KMS-11 (cell line): ENCODE results near the gene PNCK.
"Not testable (repeated sequence)": the region's sequence is repeated elsewhere in the genome, so short reads cannot be mapped to it uniquely, and the experiment has no call there.

Experiments
- H2AFZ ChIP-seq: fragments of 200-600 bp; sonication (generic); 2 replicates; pipeline ENCODE4 v1.6.1; 2016; ENCODE audit warnings: antibody characterized with exemption, mixed run types, low read depth
- H3K27ac ChIP-seq: fragments of 200-600 bp; sonication (generic); 2 replicates; pipeline ENCODE4 v1.6.1; 2016; ENCODE audit warnings: mild to moderate bottlenecking, mixed run types
- H3K27me3 ChIP-seq: fragments of 200-600 bp; sonication (generic); 2 replicates; pipeline ENCODE4 v1.6.1; 2017; ENCODE audit warnings: mild to moderate bottlenecking, low read depth, mixed run types, moderate library complexity; ENCODE audit not compliant: insufficient read depth
- H3K36me3 ChIP-seq: fragments of 200-600 bp; sonication (generic); 2 replicates; pipeline ENCODE4 v1.6.1; 2017; ENCODE audit warnings: mild to moderate bottlenecking, mixed run types; ENCODE audit not compliant: insufficient read depth
- H3K4me1 ChIP-seq: fragments of 200-600 bp; sonication (generic); 2 replicates; pipeline ENCODE4 v1.6.1; 2016; ENCODE audit warnings: mild to moderate bottlenecking, low read depth, mixed run types; ENCODE audit not compliant: poor library complexity, severe bottlenecking
- H3K4me2 ChIP-seq: fragments of 200-600 bp; sonication (generic); 2 replicates; pipeline ENCODE4 v1.7.0; 2016; ENCODE audit warnings: mild to moderate bottlenecking, mixed run types
- H3K4me3 ChIP-seq: fragments of 200-600 bp; sonication (generic); IDR thresholded peaks from 2 replicates; pipeline ENCODE4 v1.6.1; 2017; ENCODE audit warnings: low read depth, low read length, mixed read lengths; ENCODE audit not compliant: insufficient read depth
- H3K79me2 ChIP-seq: fragments of 200-600 bp; sonication (generic); 2 replicates; pipeline ENCODE4 v1.6.1; 2016; ENCODE audit warnings: low read depth, mixed run types; ENCODE audit not compliant: insufficient read depth
- H3K9ac ChIP-seq: fragments of 200-600 bp; sonication (generic); 2 replicates; pipeline ENCODE4 v1.6.1; 2016; ENCODE audit warnings: mild to moderate bottlenecking, mixed run types
- H4K20me1 ChIP-seq: fragments of 200-600 bp; sonication (generic); 2 replicates; pipeline ENCODE4 v1.6.1; 2016; ENCODE audit warnings: mild to moderate bottlenecking, mixed run types; ENCODE audit not compliant: insufficient read depth
- CTCF ChIP-seq: fragments of 200-600 bp; sonication (generic); conservative IDR thresholded peaks from 2 replicates; pipeline ENCODE4 v1.6.1; 2017; ENCODE audit warnings: low read depth, mild to moderate bottlenecking, antibody characterized with exemption, low read length, moderate library complexity, mixed read lengths

Gene PNCK

GRCh38 chrX:153707406-153707805, 33.8 kb upstream of the PNCK start:
- Histone ChIP-seq H3K4me3 (no peak overlapping the region), H2AFZ (no peak overlapping the region), H3K27me3 (no peaks in the 10 kb centered on the region), H4K20me1 (no peaks in the 10 kb centered on the region), H3K36me3 (no peaks in the 10 kb centered on the region), H3K27ac (no peak overlapping the region), H3K4me2 (no peak overlapping the region), H3K4me1 (no peaks in the 10 kb centered on the region), H3K79me2 (no peaks in the 10 kb centered on the region), H3K9ac (no peak overlapping the region)
- TF ChIP-seq CTCF = no peak

- Histone ChIP-seq H3K27ac (no peak overlapping the region), H3K36me3 (no peaks in the 10 kb centered on the region), H4K20me1 (no peaks in the 10 kb centered on the region)
Measured at GRCh38 chrX:153706799-153707198, 33.2 kb upstream of the PNCK start.

GRCh38 chrX:153705403-153706060, 31.9 kb upstream of the PNCK start:
- H4K20me1 ChIP-seq, H3K79me2 ChIP-seq, H3K4me1 ChIP-seq, H2AFZ ChIP-seq, H3K9ac ChIP-seq, H3K4me3 ChIP-seq, H3K27ac ChIP-seq, H3K4me2 ChIP-seq, H3K36me3 ChIP-seq, H3K27me3 ChIP-seq: not testable (repeated sequence)

More at GRCh38 chrX:153706799-153707198, 33.2 kb upstream of the PNCK start:
- H3K4me1 ChIP-seq = no peaks in the 10 kb centered on the region
- H3K9ac ChIP-seq = no peak overlapping the region
- H2AFZ ChIP-seq = no peak overlapping the region
- no peak overlapping the region for H3K4me2 ChIP-seq
- TF ChIP-seq CTCF = no peak
- no peak overlapping the region for H3K4me3 ChIP-seq
- H3K27me3 ChIP-seq = no peaks in the 10 kb centered on the region
- H3K79me2 ChIP-seq = no peaks in the 10 kb centered on the region

GRCh38 chrX:153704631-153705402, 31.2 kb upstream of the PNCK start:
- H3K36me3 ChIP-seq, H3K9ac ChIP-seq, H4K20me1 ChIP-seq, H3K27me3 ChIP-seq, H3K79me2 ChIP-seq, H3K4me3 ChIP-seq, H2AFZ ChIP-seq, H3K27ac ChIP-seq, H3K4me1 ChIP-seq, H3K4me2 ChIP-seq: not testable (repeated sequence)

- H2AFZ ChIP-seq = no peak overlapping the region
- no peaks in the 10 kb centered on the region for H3K79me2 ChIP-seq
- H3K4me1 ChIP-seq = no peaks in the 10 kb centered on the region
- no peaks in the 10 kb centered on the region for H4K20me1 ChIP-seq
- H3K27ac ChIP-seq = no peak overlapping the region
- no peak for TF ChIP-seq CTCF
- no peaks in the 10 kb centered on the region for H3K27me3 ChIP-seq
- H3K4me3 ChIP-seq = no peak overlapping the region
- H3K9ac ChIP-seq = no peak overlapping the region
- H3K4me2 ChIP-seq = no peak overlapping the region
- no peaks in the 10 kb centered on the region for H3K36me3 ChIP-seq
Measured at GRCh38 chrX:153704021-153704526, 30.5 kb upstream of the PNCK start.
